H1 (cell line): ENCODE results near the gene CACNA1A.

Experiments
- ATF2 ChIP-seq: IDR thresholded peaks from 2 replicates; pipeline ENCODE4 v1.6.1; 2012; ENCODE audit warnings: low read length, inconsistent platforms
- CTCF ChIP-seq, 3 experiments: IDR thresholded peaks; 1 replicate in 2 of 3; 2 replicates in 1 of 3; pipeline versions ENCODE4 v1.5.1 to v1.6.1; 2011; ENCODE audit warnings: low read length in 3 of 3, mild to moderate bottlenecking in 3 of 3, inconsistent platforms in 2 of 3, low read depth in 1 of 3, moderate library complexity in 1 of 3; ENCODE audit not compliant: insufficient read depth in 1 of 3; ENCODE audit errors: control extremely low read depth in 1 of 3
- GABPA ChIP-seq: IDR thresholded peaks from 2 replicates; pipeline ENCODE4 v1.6.1; 2011; ENCODE audit warnings: mild to moderate bottlenecking, low read length, moderate library complexity, borderline replicate concordance; ENCODE audit not compliant: insufficient read depth
- POLR2A ChIP-seq, 2 experiments: IDR thresholded peaks; 1 replicate in 1 of 2; 2 replicates in 1 of 2; pipeline ENCODE4 v1.6.1; 2011; ENCODE audit warnings: low read depth in 2 of 2, low read length in 2 of 2, mild to moderate bottlenecking in 2 of 2; ENCODE audit errors: control extremely low read depth in 1 of 2
- POU5F1 ChIP-seq: IDR thresholded peaks from 2 replicates; pipeline ENCODE4 v1.6.1; 2011; ENCODE audit warnings: low read depth, mild to moderate bottlenecking, low read length, moderate library complexity
- TCF12 ChIP-seq: IDR thresholded peaks from 2 replicates; pipeline ENCODE4 v1.6.1; 2011; ENCODE audit warnings: low read depth, mild to moderate bottlenecking, low read length
- TEAD4 ChIP-seq: IDR thresholded peaks from 2 replicates; pipeline ENCODE4 v1.6.1; 2012; ENCODE audit warnings: low read depth, low read length, inconsistent platforms, mixed read lengths

GRCh38 chr19:13165162-13165997, 340.9 kb downstream of the CACNA1A start:
- TF ChIP-seq CTCF (IDR thresholded peaks at IDR 0.05; ENCODE audit: control extremely low read depth in 1 of 3, insufficient read depth in 1 of 3, low read depth in 1 of 3, low read length in 3 of 3) (no peak), TEAD4 (no peak), GABPA (no peak), ATF2 (no peak), TCF12 (no peak), POU5F1 (no peak), POLR2A (IDR thresholded peaks at IDR 0.05; ENCODE audit: control extremely low read depth in 1 of 2, low read depth in 2 of 2, low read length in 2 of 2) (no peak)
